Measurements from ENCODE around the gene TMEM240.
"Not testable (repeated sequence)": the region's sequence is repeated elsewhere in the genome, so short reads cannot be mapped to it uniquely, and the experiment has no call there.

The TMEM240 gene

GRCh38 chr1:1489861-1490260 lies 50.6 kb downstream of the TMEM240 start:
- DNase-seq, result no peak

GRCh38 chr1:1489231-1489630 lies 51.2 kb downstream of the TMEM240 start:
- no peak for DNase-seq

- DNase-seq, result no peak
Measured at GRCh38 chr1:1487701-1488100, 52.7 kb downstream of the TMEM240 start.

GRCh38 chr1:1485755-1486317 lies 54.6 kb downstream of the TMEM240 start:
- DNase-seq, result not testable (repeated sequence)

GRCh38 chr1:1484976-1485750 lies 55.3 kb downstream of the TMEM240 start:
- not testable (repeated sequence) for DNase-seq

Measured in kidney glomerular epithelial cell (primary cell).